SH-SY5Y (cell line): ENCODE measurements around the gene TIMM10.

Source experiments
- GATA2 ChIP-seq: IDR thresholded peaks from 2 replicates; pipeline ENCODE4 v1.6.1; 2011; ENCODE audit warnings: mild to moderate bottlenecking, low read depth, low read length
- GATA3 ChIP-seq: IDR thresholded peaks from 2 replicates; pipeline ENCODE4 v1.6.1; 2011; ENCODE audit warnings: low read depth, mild to moderate bottlenecking, low read length, moderate library complexity

TIMM10 gene

GRCh38 chr11:57499983-57500461 is 30.5 kb downstream of the TIMM10 start:
- TF ChIP-seq GATA3 (no peak), GATA2 (no peak)

GRCh38 chr11:57499413-57499982 is 31.1 kb downstream of the TIMM10 start:
- TF ChIP-seq GATA3 (no peak), GATA2 (no peak)

GRCh38 chr11:57498540-57498939 is 32.0 kb downstream of the TIMM10 start:
- TF ChIP-seq GATA2 = no peak

GRCh38 chr11:57497303-57498247 is 33.0 kb downstream of the TIMM10 start:
- TF ChIP-seq GATA2 (no peak), GATA3 (no peak)

GRCh38 chr11:57496109-57496820 is 34.3 kb downstream of the TIMM10 start:
- TF ChIP-seq GATA2 (no peak), GATA3 (no peak)

- TF ChIP-seq GATA2 (no peak), GATA3 (no peak)
Observed at GRCh38 chr11:57493507-57494503, 36.7 kb downstream of the TIMM10 start.

- TF ChIP-seq GATA3 (no peak), GATA2 (no peak)
Observed at GRCh38 chr11:57491371-57492061, 39.0 kb downstream of the TIMM10 start.

- TF ChIP-seq GATA3 (no peak), GATA2 (no peak)
Observed at GRCh38 chr11:57490456-57491248, 39.9 kb downstream of the TIMM10 start.

GRCh38 chr11:57487920-57488659 is 42.5 kb downstream of the TIMM10 start:
- TF ChIP-seq GATA2 (no peak), GATA3 (no peak)

GRCh38 chr11:57487021-57487778 is 43.4 kb downstream of the TIMM10 start:
- no peak for TF ChIP-seq GATA3
- no peak for TF ChIP-seq GATA2
